Measurements from ENCODE around the gene TMEM187.

GRCh38 chrX:154011376-154012335, 39.1 kb downstream of the TMEM187 start:
- TF ChIP-seq, protein P1, sequence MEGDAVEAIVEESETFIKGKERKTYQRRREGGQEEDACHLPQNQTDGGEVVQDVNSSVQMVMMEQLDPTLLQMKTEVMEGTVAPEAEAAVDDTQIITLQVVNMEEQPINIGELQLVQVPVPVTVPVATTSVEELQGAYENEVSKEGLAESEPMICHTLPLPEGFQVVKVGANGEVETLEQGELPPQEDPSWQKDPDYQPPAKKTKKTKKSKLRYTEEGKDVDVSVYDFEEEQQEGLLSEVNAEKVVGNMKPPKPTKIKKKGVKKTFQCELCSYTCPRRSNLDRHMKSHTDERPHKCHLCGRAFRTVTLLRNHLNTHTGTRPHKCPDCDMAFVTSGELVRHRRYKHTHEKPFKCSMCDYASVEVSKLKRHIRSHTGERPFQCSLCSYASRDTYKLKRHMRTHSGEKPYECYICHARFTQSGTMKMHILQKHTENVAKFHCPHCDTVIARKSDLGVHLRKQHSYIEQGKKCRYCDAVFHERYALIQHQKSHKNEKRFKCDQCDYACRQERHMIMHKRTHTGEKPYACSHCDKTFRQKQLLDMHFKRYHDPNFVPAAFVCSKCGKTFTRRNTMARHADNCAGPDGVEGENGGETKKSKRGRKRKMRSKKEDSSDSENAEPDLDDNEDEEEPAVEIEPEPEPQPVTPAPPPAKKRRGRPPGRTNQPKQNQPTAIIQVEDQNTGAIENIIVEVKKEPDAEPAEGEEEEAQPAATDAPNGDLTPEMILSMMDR (IDR thresholded peaks at IDR 0.05) = no peak
- TF ChIP-seq EZH2 (IDR thresholded peaks at IDR 0.05) (no peak), EZH2phosphoT487 (IDR thresholded peaks at IDR 0.05) (no peak)

Measured in neural progenitor cell (in vitro differentiated cells).